Stimulated activated CD8-positive, alpha-beta memory T cell treated with anti-CD3 and anti-CD28 coated beads, Interleukin-15, amount 100 ng/mL, for 4 hours (primary cell): ENCODE data around the gene NAPA.
A peak's percentile ranks its signal among the peaks of the same experiment; 100 is the strongest.

ENCODE experiments used
- DNase-seq, 2 donors: peaks; one replicate each; pipeline ENCODE4 v3.0.0-alpha.2; 2020; ENCODE audit warnings: low read depth in 2 of 2

The NAPA gene

GRCh38 chr19:47458672-47459071 lies 56.2 kb downstream of the NAPA start:
- DNase-seq = no peak

DNA sequence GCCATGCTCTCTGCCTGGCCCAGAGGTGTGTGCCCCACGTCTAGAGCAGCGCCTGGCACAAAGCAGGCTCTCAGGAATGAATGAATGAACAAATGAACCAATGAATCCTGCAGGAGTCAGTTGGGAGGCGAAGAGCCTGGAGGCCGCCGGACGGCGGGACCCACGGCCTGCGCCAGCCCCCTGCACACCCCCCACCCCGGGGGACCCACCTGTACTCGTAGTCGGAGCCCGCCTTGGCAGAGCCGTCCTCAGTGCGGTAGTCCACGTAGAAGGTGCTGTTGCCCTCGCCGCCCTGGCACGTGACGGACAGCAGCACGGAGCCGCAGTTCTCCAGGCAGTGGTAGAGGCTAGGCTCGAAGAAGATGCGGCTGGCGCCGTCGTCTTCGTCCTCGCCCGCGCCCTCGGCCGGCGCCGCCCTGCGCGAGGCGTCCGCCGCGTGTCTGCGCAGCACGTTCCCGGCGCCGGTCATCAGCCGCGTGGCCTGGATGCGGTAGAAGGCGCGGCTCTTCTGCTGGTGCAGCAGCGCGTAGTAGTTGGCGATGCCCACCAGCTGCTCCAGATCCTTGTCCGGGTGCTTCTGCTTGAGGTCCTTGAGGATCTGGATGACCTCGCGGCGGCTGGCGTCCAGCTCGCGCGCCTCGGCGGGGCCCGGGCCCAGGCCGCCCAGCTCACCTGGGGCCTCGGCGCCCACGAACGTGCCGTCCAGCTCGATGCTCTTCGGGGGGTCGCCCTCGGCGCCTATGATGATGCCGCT lies 58.0 kb downstream of the NAPA start:
- DNase-seq = no peak

DNA sequence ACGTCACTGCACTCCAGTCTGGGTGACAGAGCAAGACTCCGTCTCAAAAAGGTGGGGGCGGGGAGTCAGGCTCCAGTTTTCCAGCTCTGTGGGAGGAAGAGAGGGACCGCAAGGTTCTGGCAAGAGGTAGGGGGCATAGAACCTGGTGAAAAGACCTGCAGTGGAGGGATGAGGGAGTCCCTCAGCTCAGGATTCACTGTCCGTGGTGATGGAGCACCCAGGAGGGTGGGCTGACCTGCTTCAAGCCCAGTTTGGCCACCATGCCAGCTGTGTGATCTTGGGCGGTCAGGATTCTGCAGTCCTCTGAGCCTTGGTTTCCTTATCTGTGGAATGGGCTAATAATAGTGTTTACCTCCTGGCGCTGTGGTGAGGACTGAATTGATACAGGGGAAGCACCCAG lies 64.4 kb downstream of the NAPA start:
- DNase-seq = no peak

DNA sequence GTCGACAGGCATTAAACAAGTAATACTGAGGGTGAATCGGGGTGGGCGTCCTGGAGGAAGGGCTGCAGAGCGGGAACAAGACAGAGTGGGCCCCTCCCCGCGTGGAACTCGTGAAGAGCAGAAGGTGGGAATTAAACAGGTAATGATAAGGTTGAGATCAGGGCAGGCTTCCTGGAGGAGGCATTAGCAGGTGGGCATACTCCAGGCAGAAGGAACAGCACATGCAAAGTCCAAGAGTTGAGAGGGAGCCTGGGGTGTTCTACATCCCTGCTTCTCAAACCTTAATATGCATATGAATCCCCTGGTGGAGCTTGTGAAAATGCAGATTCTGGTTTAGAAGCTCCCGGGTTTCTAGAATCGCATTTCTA lies 66.5 kb downstream of the NAPA start:
- no peak for DNase-seq

DNA sequence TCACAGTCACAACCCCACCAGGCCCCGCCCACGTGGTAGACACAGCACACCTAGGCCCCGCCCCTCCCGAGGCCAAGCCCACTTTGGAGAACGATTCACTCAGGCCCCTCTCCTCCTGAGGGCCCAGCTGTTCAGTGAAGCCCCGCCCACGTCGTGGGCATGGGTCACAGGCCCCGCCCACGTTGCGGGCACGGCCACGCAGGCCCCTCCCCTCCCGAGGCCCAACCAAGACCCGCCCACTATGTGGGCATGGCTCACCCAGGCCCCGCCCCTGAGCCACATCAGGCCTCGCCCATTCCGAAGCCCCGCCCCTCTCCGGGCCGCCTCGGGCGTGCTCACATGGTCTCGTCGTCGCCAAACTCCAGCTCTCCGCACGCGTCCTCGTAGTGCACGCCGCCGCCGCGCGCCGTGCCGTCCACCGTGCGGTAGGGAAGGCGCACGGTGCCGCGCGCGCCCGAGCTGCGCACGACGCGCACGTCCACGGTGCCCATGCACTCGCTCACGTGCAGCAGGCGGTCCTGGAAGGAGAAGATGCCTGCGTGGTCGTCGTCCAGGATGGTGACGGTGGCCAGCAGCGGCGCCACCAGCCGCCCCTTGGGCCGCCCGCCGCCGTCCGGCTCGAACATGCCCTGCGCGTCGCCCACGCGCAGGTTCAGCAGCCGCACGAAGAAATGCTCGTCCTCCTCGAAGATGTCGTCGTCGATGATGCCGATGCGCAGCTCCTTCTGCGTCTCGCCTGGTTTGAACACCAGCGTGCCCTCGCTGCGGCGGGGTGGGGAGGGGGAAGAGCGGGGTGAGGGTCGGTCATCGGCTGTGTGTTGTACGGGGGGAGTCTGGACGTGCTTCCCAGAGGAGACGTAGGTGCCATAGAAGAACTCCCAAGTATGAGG lies 67.1 kb downstream of the NAPA start:
- no peak for DNase-seq

DNA sequence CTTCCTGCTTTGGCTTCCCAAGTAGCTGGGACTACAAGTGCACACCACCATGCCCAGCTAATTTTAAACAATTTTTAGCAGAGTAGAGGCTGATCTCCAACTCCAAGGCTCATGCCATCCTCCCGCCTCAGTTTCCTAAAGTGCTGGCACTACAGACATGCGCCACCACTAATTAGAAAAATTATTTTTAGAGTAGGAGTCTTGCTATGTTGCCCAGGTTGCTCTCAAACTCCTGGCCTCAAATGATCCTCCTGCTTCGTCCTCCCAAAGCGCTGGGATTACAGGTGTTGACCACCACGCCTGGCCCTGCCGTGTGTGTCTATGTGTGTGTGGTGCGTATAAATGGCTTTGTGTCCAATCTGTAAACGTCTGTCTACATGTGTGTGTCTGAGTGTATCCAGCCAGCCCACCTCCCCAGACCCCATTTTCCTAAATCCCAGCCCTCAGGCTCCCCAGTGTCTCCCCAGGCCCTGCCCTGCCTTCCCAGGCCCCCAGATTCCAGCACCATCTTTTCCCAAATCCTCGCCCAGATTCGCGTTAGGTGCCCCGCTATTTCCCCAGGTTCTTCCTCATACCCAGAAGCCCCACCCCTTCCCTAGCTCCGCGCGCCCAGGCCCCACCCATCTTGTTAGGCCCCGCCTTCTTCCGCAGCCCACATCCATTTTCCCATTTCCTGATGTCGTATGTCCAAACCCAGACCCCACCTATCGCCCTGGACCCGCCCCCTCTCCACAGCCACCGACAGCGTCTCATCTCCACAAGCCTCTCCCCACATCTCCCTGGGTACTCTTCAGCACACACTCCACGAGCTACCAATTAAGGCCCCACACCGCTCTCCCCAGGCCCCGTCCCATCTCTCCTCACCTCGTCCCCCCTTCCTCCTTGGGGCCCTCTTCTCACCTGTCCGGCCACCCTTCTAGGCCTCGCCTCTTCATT lies 68.1 kb downstream of the NAPA start:
- DNase-seq = no peak

DNA sequence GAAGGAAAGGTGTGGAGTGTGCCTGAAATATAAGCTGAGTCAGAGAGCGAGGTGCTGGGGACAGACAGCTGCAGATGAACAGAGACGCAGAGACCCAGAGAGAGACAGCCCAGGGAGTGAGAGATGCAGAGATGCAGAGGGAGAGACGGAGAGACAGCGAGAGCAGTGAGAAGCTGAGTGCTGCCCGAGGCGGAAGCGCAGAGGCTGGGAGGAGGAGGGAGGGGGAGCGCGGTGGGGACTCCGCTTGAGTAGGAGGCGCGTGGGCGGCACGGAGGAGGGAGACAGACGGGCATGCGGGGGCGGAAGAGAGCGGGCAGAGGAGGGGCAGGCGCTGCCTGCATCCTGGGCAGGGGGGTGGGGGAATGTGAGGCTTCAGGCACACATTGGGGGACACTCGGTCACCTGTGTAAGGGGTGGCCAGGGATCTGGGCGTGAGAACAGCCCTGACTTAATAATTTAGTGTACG lies 68.9 kb downstream of the NAPA start:
- DNase-seq = peak; percentile 55 to 72

GRCh38 chr19:47445527-47445926 lies 69.3 kb downstream of the NAPA start:
- DNase-seq = no peak

DNA sequence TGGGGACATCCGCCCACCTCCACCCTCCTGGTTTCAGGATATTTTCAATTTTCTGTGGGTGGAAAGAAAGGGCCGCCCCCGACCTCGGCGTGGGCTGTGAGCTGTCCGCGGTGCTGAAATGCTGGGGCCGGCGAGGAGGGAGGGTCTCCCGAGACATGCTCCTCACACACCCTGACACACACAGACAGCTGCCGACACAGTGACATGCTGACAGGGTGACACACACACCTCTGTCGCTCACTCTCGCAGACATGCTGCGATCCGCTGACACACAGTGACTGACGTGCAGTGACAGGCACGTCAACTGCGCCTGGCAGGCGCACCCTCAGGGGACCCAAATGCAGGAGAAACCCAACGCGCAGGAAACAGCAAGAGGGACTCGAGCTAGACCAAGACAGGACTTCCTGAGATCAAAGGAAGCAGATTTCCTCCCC lies 70.5 kb downstream of the NAPA start:
- no peak for DNase-seq

DNA sequence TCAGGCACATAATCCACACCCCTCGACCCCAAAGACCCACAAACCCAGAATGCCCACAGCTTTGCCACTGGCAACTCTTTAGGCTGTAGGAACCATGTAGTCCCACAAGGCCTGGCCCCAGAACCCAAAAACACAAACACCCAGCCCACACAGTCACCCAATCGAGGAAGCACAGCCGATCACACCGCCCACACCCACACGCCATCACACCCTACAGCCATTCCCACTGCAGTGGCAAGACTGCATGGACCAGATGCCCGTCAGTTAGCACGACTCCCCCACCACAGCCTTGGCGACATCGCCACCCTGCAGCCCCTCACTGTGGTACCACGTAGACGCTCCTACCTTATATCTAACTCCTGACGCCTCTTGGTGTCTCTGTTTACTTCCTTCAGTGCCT lies 71.5 kb downstream of the NAPA start:
- no peak for DNase-seq

- no peak for DNase-seq
These were observed 76.1 kb downstream of the NAPA start for GRCh38 chr19:47438793-47439220.
